Measurements from ENCODE around the gene NCOR1.

Gene NCOR1

GRCh38 chr17:16048811-16049449, 166.4 kb downstream of the NCOR1 start:
- Histone ChIP-seq H3K27ac (ENCODE audit: low read depth, low read length) (no peak overlapping the region), H3K36me3 (ENCODE audit: control insufficient read depth, low read length) (peaks cover 43% of the 10 kb centered on the region), H3K4me3 (ENCODE audit: low read length) (no peak overlapping the region), H3K9me3 (ENCODE audit: control insufficient read depth, insufficient read depth, low read length) (no peaks in the 10 kb centered on the region), H3K4me1 (ENCODE audit: control insufficient read depth, low read length) (no peaks in the 10 kb centered on the region), H3K4me2 (ENCODE audit: low read length) (no peak overlapping the region), H3K27me3 (ENCODE audit: control insufficient read depth, low read length) (no peaks in the 10 kb centered on the region), H4K20me1 (ENCODE audit: control insufficient read depth, insufficient read depth, low read depth, low read length) (0 out of 2 replicates have a peak, but pooled peaks cover 7% of the 10 kb centered on the region), H3F3A (ENCODE audit: control insufficient read depth, insufficient read depth) (no peaks in the 10 kb centered on the region), H3K9me2 (replicated peaks; ENCODE audit: control insufficient read depth, low read length) (no peaks in the 10 kb centered on the region), H3K79me2 (ENCODE audit: control insufficient read depth, low read length) (no peaks in the 10 kb centered on the region)
- TF ChIP-seq EZH2phosphoT487 (IDR thresholded peaks at IDR 0.05; ENCODE audit: borderline replicate concordance, low read length) (no peak), CTCF (IDR thresholded peaks at IDR 0.05; ENCODE audit: low read depth, low read length, poor library complexity, severe bottlenecking) (no peak)

GRCh38 chr17:16046966-16047365, 168.4 kb downstream of the NCOR1 start:
- Histone ChIP-seq H3K27me3 (ENCODE audit: control insufficient read depth, low read length) (no peaks in the 10 kb centered on the region), H3K4me1 (ENCODE audit: control insufficient read depth, low read length) (peaks cover 5% of the 10 kb centered on the region; the same call in 1 of the 2 replicates), H3K27ac (ENCODE audit: low read depth, low read length) (no peak overlapping the region), H3K4me3 (ENCODE audit: low read length) (no peak overlapping the region), H3K9me2 (replicated peaks; ENCODE audit: control insufficient read depth, low read length) (no peaks in the 10 kb centered on the region), H3K4me2 (ENCODE audit: low read length) (no peak overlapping the region), H3K9me3 (ENCODE audit: control insufficient read depth, insufficient read depth, low read length) (no peaks in the 10 kb centered on the region), H3K36me3 (ENCODE audit: control insufficient read depth, low read length) (peaks cover 53% of the 10 kb centered on the region), H3K79me2 (ENCODE audit: control insufficient read depth, low read length) (no peaks in the 10 kb centered on the region), H3F3A (ENCODE audit: control insufficient read depth, insufficient read depth) (no peaks in the 10 kb centered on the region), H4K20me1 (ENCODE audit: control insufficient read depth, insufficient read depth, low read depth, low read length) (0 out of 2 replicates have a peak, but pooled peaks cover 7% of the 10 kb centered on the region)
- TF ChIP-seq CTCF (IDR thresholded peaks at IDR 0.05; ENCODE audit: low read depth, low read length, poor library complexity, severe bottlenecking) (no peak), EZH2phosphoT487 (IDR thresholded peaks at IDR 0.05; ENCODE audit: borderline replicate concordance, low read length) (no peak)

GRCh38 chr17:16044487-16044886, 170.8 kb downstream of the NCOR1 start:
- Histone ChIP-seq H3K36me3 (ENCODE audit: control insufficient read depth, low read length) (peaks cover 64% of the 10 kb centered on the region), H3K27ac (ENCODE audit: low read depth, low read length) (no peak overlapping the region), H3K79me2 (ENCODE audit: control insufficient read depth, low read length) (no peaks in the 10 kb centered on the region), H4K20me1 (ENCODE audit: control insufficient read depth, insufficient read depth, low read depth, low read length) (0 out of 2 replicates have a peak, but pooled peaks cover 7% of the 10 kb centered on the region), H3K4me2 (ENCODE audit: low read length) (no peak overlapping the region), H3K9me3 (ENCODE audit: control insufficient read depth, insufficient read depth, low read length) (no peaks in the 10 kb centered on the region), H3K27me3 (ENCODE audit: control insufficient read depth, low read length) (no peaks in the 10 kb centered on the region), H3F3A (ENCODE audit: control insufficient read depth, insufficient read depth) (no peaks in the 10 kb centered on the region), H3K9me2 (replicated peaks; ENCODE audit: control insufficient read depth, low read length) (no peaks in the 10 kb centered on the region), H3K4me3 (ENCODE audit: low read length) (no peak overlapping the region), H3K4me1 (ENCODE audit: control insufficient read depth, low read length) (peaks cover 5% of the 10 kb centered on the region; the same call in 1 of the 2 replicates)
- TF ChIP-seq EZH2phosphoT487 (IDR thresholded peaks at IDR 0.05; ENCODE audit: borderline replicate concordance, low read length), result no peak
- TF ChIP-seq CTCF (IDR thresholded peaks at IDR 0.05; ENCODE audit: low read depth, low read length, poor library complexity, severe bottlenecking), result no peak
